SK-N-SH (cell line): ENCODE data around the gene FAM237B. TPM values are rescaled to one million over a fixed set of nuclear protein-coding genes. Genes with fewer than 3 reads are reported as not detected.
"Not testable (repeated sequence)": the region's sequence is repeated elsewhere in the genome, so short reads cannot be mapped to it uniquely, and the experiment has no call there.

Experiments
- CTCF ChIA-PET: fragments of 300-600, 350-600 bp; formaldehyde crosslinking; extraction: SDS; loops from one replicate; lab custom pipeline; 2021; lab: Yijun Ruan, JAX
- POLR2A ChIA-PET: fragments of 350-600 bp; sonication (Branson Sonifier 250); formaldehyde crosslinking; extraction: SDS; loops from one replicate; lab custom pipeline; 2020; ENCODE audit warnings: antibody characterized with exemption, inconsistent platforms; lab: Yijun Ruan, JAX
- DNase-seq: peaks from one replicate; pipeline ENCODE4 v3.0.0; 2012
- H2AFZ ChIP-seq: fragments of 200-600 bp; sonication (generic); 2 replicates; pipeline ENCODE4 v1.8.1; 2016; ENCODE audit warnings: antibody characterized with exemption, mild to moderate bottlenecking, low read depth
- H3F3A ChIP-seq: fragments of 200-600 bp; sonication (generic); replicated peaks from 2 replicates; pipeline ENCODE3; 2016; ENCODE audit warnings: antibody characterized with exemption, mild to moderate bottlenecking; ENCODE audit not compliant: insufficient read depth
- H3K27ac ChIP-seq, 2 experiments: fragments of 200-500 bp in 1 of 2; fragments of 200-600 bp in 1 of 2; sonication (Bioruptor generic) in 1 of 2; sonication (generic), shearing (Covaris generic) in 1 of 2; 2 replicates each; pipeline versions ENCODE4 v1.5.1 to v1.6.1; 2014 to 2016; ENCODE audit warnings: low read depth in 2 of 2, inconsistent platforms in 1 of 2, low read length in 1 of 2, mild to moderate bottlenecking in 1 of 2, mixed read lengths in 1 of 2
- H3K27me3 ChIP-seq: fragments of 200-600 bp; sonication (generic), shearing (Covaris generic); 2 replicates; pipeline ENCODE4 v1.6.1; 2016; ENCODE audit warnings: mixed run types; ENCODE audit not compliant: insufficient read depth
- H3K36me3 ChIP-seq, 2 experiments: fragments of 200-500 bp in 1 of 2; fragments of 200-600 bp in 1 of 2; sonication (Bioruptor generic) in 1 of 2; sonication (generic) in 1 of 2; replicated peaks in 1 of 2; 2 replicates each; pipeline versions ENCODE3 to v1.5.1; 2014 to 2016; ENCODE audit warnings: low read length in 1 of 2, mild to moderate bottlenecking in 1 of 2; ENCODE audit not compliant: insufficient read depth in 2 of 2, control insufficient read depth in 1 of 2
- H3K4me1 ChIP-seq, 2 experiments: fragments of 200-500 bp in 1 of 2; fragments of 200-600 bp in 1 of 2; sonication (Bioruptor generic) in 1 of 2; sonication (generic), shearing (Covaris generic) in 1 of 2; 2 replicates each; pipeline versions ENCODE4 v1.5.1 to v1.6.1; 2014 to 2016; ENCODE audit warnings: low read depth in 1 of 2, low read length in 1 of 2, mixed run types in 1 of 2; ENCODE audit not compliant: insufficient read depth in 2 of 2, control insufficient read depth in 1 of 2
- H3K4me2 ChIP-seq: fragments of 200-600 bp; sonication (generic), shearing (Covaris generic); 2 replicates; pipeline ENCODE4 v1.6.1; 2017; ENCODE audit warnings: mixed run types
- H3K4me3 ChIP-seq, 2 experiments: fragments of 200-500 bp in 1 of 2; fragments of 200-600 bp in 1 of 2; sonication (Bioruptor generic) in 1 of 2; sonication (generic), shearing (Covaris generic) in 1 of 2; 2 replicates each; pipeline versions ENCODE4 v1.5.1 to v1.8.1; 2014 to 2016; ENCODE audit warnings: low read depth in 2 of 2, inconsistent platforms in 1 of 2, low read length in 1 of 2, mild to moderate bottlenecking in 1 of 2, mixed read lengths in 1 of 2, moderate library complexity in 1 of 2
- H3K79me2 ChIP-seq: fragments of 200-600 bp; sonication (generic); 2 replicates; pipeline ENCODE4 v1.8.1; 2017; ENCODE audit warnings: mild to moderate bottlenecking; ENCODE audit not compliant: insufficient read depth
- H3K9ac ChIP-seq: fragments of 200-600 bp; sonication (generic); 2 replicates; pipeline ENCODE4 v1.6.1; 2017; ENCODE audit warnings: mixed run types
- H3K9me2 ChIP-seq: fragments of 200-600 bp; sonication (generic); 2 replicates; pipeline ENCODE4 v1.6.1; 2017; ENCODE audit warnings: mixed run types
- H3K9me3 ChIP-seq: fragments of 200-600 bp; sonication (generic); 2 replicates; pipeline ENCODE4 v1.6.1; 2017; ENCODE audit warnings: mixed run types, mild to moderate bottlenecking, moderate library complexity
- H4K20me1 ChIP-seq: fragments of 200-600 bp; sonication (generic); 2 replicates; pipeline ENCODE4 v1.6.1; 2017; ENCODE audit warnings: mild to moderate bottlenecking, mixed run types; ENCODE audit not compliant: insufficient read depth
- EP300 ChIP-seq, 2 experiments: IDR thresholded peaks; 2 replicates each; pipeline versions ENCODE4 v1.4.0 to v1.6.1; 2012; ENCODE audit warnings: borderline replicate concordance in 1 of 2, low read depth in 1 of 2, low read length in 1 of 2
- EZH2phosphoT487 ChIP-seq: fragments of 200-600 bp; sonication (generic); IDR thresholded peaks from 2 replicates; pipeline ENCODE4 v1.6.1; 2017; ENCODE audit warnings: low read depth, mixed run types, mild to moderate bottlenecking, antibody characterized with exemption, moderate library complexity, borderline replicate concordance
- FOXJ3 ChIP-seq: sonication (generic); formaldehyde crosslinking; IDR thresholded peaks from 2 replicates; pipeline ENCODE4 v1.5.1; 2020; ENCODE audit warnings: mild to moderate bottlenecking, missing genetic modification reagents
- FOXM1 ChIP-seq: IDR thresholded peaks from 2 replicates; pipeline ENCODE4 v1.4.0; 2012; ENCODE audit warnings: low read depth, mild to moderate bottlenecking
- GATA2 ChIP-seq: sonication (generic); formaldehyde crosslinking; IDR thresholded peaks from 2 replicates; pipeline ENCODE4 v1.5.0; 2020; ENCODE audit warnings: mild to moderate bottlenecking, missing genetic modification reagents
- JUND ChIP-seq: IDR thresholded peaks from 2 replicates; pipeline ENCODE4 v1.4.0; 2012
- RAD21 ChIP-seq: IDR thresholded peaks from 2 replicates; pipeline ENCODE4 v1.6.1; 2012; ENCODE audit warnings: mild to moderate bottlenecking, low read length
- RCOR1 ChIP-seq: fragments of 150-350 bp; IDR thresholded peaks from 2 replicates; pipeline ENCODE4 v1.6.1; 2017; ENCODE audit warnings: antibody characterized with exemption, low read length
- TCF12 ChIP-seq: IDR thresholded peaks from 2 replicates; pipeline ENCODE4 v1.4.0; 2012
- WGBS: methylation state at CpG from one replicate; pipeline ENCODE4 v1.1.6; 2017; ENCODE audit warnings: low lambda C conversion rate; 5-methylcytosine and 5-hydroxymethylcytosine counted together
- polyA plus RNA-seq, 3 experiments: library from polyadenylated mRNA; depleted of rRNA; stranded (reverse); fragments of >200 nt; gene quantifications; 2 replicates each; pipeline ENCODE4 v1.2.3, GENCODE V29; 2012
- TF ChIP-seq, protein P1 (sequence below): fragments of 200-600 bp; sonication (generic); IDR thresholded peaks from 2 replicates; pipeline ENCODE4 v1.6.1; 2017; ENCODE audit warnings: antibody characterized with exemption, mild to moderate bottlenecking, moderate library complexity
- TF ChIP-seq, protein P2 (sequence below): fragments of 150-350 bp; IDR thresholded peaks from 2 replicates; pipeline ENCODE4 v1.6.1; 2017; ENCODE audit warnings: antibody characterized with exemption, low read length, low read depth, borderline replicate concordance
- TF ChIP-seq, protein P3 (sequence below): IDR thresholded peaks from 2 replicates; pipeline ENCODE4 v1.6.1; 2012; ENCODE audit warnings: mild to moderate bottlenecking, low read depth, low read length, moderate library complexity

The FAM237B gene
- polyA plus RNA-seq, 1 of the 3 experiments (the other 2 are of a cell fraction) = 0.03 TPM

DNA sequence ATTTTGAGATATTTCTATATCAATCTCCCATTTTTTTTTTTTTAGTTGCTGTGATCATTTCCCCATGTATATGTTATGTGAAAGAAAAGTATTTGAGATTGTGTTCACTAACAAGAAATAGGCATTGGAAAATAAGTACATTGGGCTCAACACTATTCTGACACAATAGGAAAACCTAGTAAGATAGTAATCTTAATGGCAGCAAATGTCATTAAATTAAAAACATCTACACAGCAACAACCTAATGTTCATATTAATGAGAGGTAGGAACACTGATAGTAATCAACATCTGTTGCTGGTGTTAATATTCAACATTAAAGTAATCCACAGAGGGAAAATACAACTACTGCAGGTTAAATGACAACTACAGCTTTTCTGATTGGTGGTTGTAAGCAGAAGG is 23.9 kb upstream of the FAM237B start:
- Histone ChIP-seq H3K9me2 (no peaks in the 10 kb centered on the region), H3F3A (peaks cover 6% of the 10 kb centered on the region), H3K4me2 (peak overlapping the region; percentile 84; the same call in 1 of the 2 replicates), H3K4me3 (no peak overlapping the region)
- DNase-seq = no peak
- CTCF ChIA-PET = interaction anchor here (0.6 to 2.1 kb wide), 9 partner anchors 9 to 406 kb away, joined by 3 to 11 read pairs (median 5); partner anchors contain the start of genes CLDN12, FAM237B and STEAP2
- TF ChIP-seq, protein P1, sequence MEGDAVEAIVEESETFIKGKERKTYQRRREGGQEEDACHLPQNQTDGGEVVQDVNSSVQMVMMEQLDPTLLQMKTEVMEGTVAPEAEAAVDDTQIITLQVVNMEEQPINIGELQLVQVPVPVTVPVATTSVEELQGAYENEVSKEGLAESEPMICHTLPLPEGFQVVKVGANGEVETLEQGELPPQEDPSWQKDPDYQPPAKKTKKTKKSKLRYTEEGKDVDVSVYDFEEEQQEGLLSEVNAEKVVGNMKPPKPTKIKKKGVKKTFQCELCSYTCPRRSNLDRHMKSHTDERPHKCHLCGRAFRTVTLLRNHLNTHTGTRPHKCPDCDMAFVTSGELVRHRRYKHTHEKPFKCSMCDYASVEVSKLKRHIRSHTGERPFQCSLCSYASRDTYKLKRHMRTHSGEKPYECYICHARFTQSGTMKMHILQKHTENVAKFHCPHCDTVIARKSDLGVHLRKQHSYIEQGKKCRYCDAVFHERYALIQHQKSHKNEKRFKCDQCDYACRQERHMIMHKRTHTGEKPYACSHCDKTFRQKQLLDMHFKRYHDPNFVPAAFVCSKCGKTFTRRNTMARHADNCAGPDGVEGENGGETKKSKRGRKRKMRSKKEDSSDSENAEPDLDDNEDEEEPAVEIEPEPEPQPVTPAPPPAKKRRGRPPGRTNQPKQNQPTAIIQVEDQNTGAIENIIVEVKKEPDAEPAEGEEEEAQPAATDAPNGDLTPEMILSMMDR = no peak
- TF ChIP-seq, protein P2, sequence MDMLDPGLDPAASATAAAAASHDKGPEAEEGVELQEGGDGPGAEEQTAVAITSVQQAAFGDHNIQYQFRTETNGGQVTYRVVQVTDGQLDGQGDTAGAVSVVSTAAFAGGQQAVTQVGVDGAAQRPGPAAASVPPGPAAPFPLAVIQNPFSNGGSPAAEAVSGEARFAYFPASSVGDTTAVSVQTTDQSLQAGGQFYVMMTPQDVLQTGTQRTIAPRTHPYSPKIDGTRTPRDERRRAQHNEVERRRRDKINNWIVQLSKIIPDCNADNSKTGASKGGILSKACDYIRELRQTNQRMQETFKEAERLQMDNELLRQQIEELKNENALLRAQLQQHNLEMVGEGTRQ = no peak
- TF ChIP-seq TCF12 (no peak), EZH2phosphoT487 (no peak), RCOR1 (peak; percentile 36; the same call in 1 of the 2 replicates), GATA2 (CRISPR knock-in tag) (peak; percentile 59), EP300 (IDR thresholded peaks at IDR 0.05; ENCODE audit: borderline replicate concordance in 1 of 2, low read depth in 1 of 2, low read length in 1 of 2) (no peak)
- TF ChIP-seq, all 33 proteins: peak for 2
- Histone ChIP-seq H3K9me3 (no peaks in the 10 kb centered on the region), H3K27ac (peak overlapping the region in 1 of 2 experiments; percentile 1; a peak in 2 of 4 replicates), H3K27me3 (no peaks in the 10 kb centered on the region), H4K20me1 (no peaks in the 10 kb centered on the region), H3K4me1 (peaks cover 7 to 15% of the 10 kb centered on the region in 2 experiments; a peak in 3 of 4 replicates), H3K9ac (peak overlapping the region; percentile 91; the same call in 1 of the 2 replicates), H3K36me3 (peaks cover 0 to 4% of the 10 kb centered on the region in 2 experiments), H3K79me2 (peaks cover 35% of the 10 kb centered on the region), H2AFZ (peak overlapping the region; percentile 100)
- POLR2A ChIA-PET = interaction anchor here (0.7 to 0.9 kb wide), 3 partner anchors 33 to 1901 kb away, joined by 3 to 4 read pairs (median 4); partner anchors contain the start of genes ANKIB1 and KRIT1

DNA sequence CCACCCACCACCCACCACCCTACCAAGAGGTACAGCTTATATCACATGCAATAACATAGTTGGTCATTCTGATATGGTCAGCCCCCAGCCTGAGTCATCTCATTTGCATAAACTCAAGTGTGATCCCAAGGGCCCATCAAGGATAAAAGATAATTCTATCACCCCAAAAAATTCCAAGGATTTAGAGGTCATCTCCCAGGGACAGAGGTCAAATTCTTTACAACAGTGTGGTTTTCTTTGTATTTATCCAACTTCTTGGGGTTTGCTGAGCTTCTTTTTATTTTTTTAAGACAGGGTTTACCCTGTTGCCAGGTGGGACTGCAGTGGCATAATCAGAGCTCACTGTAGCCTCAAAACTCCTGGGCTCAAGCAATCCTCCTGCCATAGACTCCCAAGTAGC is 16.0 kb upstream of the FAM237B start:
- Histone ChIP-seq H3K27me3 (no peaks in the 10 kb centered on the region; the same call in 1 of the 2 replicates), H3F3A (peaks cover 6% of the 10 kb centered on the region), H3K9me2 (no peaks in the 10 kb centered on the region), H3K27ac (no peak overlapping the region), H3K36me3 (no peaks in the 10 kb centered on the region), H3K4me1 (no peaks in the 10 kb centered on the region; a peak in 1 of 4 replicates), H3K9ac (no peak overlapping the region), H3K9me3 (no peaks in the 10 kb centered on the region), H4K20me1 (no peaks in the 10 kb centered on the region), H3K4me3 (no peak overlapping the region), H3K4me2 (no peak overlapping the region), H2AFZ (no peak overlapping the region), H3K79me2 (no peaks in the 10 kb centered on the region)
- ChIA-PET POLR2A (interaction anchor here (1.2 kb wide), 1 partner anchor 9 kb away, joined by 3 read pairs; no protein-coding TSS in a partner anchor), CTCF (interaction anchor here (1.4 kb wide), 1 partner anchor 9 kb away, joined by 3 read pairs; no protein-coding TSS in a partner anchor)
- no peak for TF ChIP-seq EP300 (IDR thresholded peaks at IDR 0.05; ENCODE audit: borderline replicate concordance in 1 of 2, low read depth in 1 of 2, low read length in 1 of 2)
- no peak for TF ChIP-seq JUND
- TF ChIP-seq, protein P3, sequence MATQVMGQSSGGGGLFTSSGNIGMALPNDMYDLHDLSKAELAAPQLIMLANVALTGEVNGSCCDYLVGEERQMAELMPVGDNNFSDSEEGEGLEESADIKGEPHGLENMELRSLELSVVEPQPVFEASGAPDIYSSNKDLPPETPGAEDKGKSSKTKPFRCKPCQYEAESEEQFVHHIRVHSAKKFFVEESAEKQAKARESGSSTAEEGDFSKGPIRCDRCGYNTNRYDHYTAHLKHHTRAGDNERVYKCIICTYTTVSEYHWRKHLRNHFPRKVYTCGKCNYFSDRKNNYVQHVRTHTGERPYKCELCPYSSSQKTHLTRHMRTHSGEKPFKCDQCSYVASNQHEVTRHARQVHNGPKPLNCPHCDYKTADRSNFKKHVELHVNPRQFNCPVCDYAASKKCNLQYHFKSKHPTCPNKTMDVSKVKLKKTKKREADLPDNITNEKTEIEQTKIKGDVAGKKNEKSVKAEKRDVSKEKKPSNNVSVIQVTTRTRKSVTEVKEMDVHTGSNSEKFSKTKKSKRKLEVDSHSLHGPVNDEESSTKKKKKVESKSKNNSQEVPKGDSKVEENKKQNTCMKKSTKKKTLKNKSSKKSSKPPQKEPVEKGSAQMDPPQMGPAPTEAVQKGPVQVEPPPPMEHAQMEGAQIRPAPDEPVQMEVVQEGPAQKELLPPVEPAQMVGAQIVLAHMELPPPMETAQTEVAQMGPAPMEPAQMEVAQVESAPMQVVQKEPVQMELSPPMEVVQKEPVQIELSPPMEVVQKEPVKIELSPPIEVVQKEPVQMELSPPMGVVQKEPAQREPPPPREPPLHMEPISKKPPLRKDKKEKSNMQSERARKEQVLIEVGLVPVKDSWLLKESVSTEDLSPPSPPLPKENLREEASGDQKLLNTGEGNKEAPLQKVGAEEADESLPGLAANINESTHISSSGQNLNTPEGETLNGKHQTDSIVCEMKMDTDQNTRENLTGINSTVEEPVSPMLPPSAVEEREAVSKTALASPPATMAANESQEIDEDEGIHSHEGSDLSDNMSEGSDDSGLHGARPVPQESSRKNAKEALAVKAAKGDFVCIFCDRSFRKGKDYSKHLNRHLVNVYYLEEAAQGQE = no peak
- no peak for TF ChIP-seq RAD21
- TF ChIP-seq FOXJ3 (CRISPR knock-in tag) = no peak
- no peak for TF ChIP-seq FOXM1
- DNase-seq = no peak

DNA sequence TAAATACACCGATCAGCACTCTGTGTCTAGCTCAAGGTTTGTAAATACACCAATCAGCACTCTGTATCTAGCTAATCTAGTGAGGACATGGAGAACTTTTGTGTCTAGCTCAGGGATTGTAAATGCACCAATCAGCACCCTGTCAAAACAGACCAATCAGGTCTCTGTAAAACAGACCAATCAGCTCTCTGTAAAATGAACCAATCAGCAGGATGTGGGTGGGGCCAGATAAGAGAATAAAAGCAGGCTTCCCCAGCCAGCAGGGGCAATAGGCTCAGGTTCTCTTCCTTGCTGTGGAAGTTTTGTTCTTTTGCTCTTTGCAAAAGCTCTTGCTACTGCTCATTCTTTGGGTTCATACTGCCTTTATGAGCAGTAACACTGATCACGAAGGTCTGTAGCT is 13.8 kb upstream of the FAM237B start:
- H4K20me1 ChIP-seq, POLR2A ChIA-PET, H3K27ac ChIP-seq, H3K4me1 ChIP-seq, H3K27me3 ChIP-seq, H3F3A ChIP-seq, H3K4me2 ChIP-seq, H3K9ac ChIP-seq, H3K79me2 ChIP-seq, H2AFZ ChIP-seq, H3K36me3 ChIP-seq, H3K4me3 ChIP-seq, H3K9me2 ChIP-seq, H3K9me3 ChIP-seq, DNase-seq: not testable (repeated sequence)
- WGBS = 77% methylated on average over 2 of the region's 2 CpGs
- CTCF ChIA-PET = interaction anchor here (1.0 kb wide), 1 partner anchor 11 kb away, joined by 3 read pairs; no protein-coding TSS in a partner anchor
